T-helper 1 cell (primary cell): ENCODE results near the gene SMOC2.
"Not testable (repeated sequence)": the region's sequence is repeated elsewhere in the genome, so short reads cannot be mapped to it uniquely, and the experiment has no call there.

Experiments used
- DNase-seq, 5 donors: peaks; one replicate each; pipeline ENCODE4 v3.0.0-alpha.2; 2012 to 2020

Gene SMOC2

DNA sequence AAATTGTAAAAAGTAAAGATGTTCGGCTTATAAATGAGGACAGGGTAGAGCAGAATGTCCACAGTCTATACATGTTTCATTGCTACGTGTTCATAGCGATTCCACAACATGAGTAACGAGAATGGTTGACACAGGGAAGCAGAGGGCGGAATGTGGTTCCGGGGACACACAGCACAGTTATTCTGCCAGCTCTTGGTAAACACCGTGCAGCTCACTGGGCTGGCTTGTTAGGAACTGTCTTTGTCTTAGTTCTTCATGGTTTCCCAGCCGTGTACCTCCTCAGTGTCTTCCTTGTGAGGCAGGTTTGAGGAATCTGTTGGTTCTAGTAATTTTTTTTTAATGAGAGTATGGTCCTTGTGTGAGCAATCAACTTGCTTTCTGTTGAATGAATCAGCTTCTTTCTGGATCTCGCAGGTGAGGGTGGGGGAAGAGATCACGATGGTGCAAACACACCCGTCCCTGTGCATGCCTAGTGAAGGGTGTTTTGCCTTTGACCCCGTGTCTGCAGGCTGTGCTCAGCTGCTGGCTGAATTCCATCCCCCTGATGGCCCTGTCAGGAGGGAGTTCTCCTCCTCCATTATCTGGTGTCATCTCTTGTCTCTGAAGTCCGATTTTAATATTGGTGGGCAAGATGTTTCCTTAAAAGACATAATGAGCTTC lies 168.2 kb downstream of the SMOC2 start:
- DNase-seq: no peak

DNA sequence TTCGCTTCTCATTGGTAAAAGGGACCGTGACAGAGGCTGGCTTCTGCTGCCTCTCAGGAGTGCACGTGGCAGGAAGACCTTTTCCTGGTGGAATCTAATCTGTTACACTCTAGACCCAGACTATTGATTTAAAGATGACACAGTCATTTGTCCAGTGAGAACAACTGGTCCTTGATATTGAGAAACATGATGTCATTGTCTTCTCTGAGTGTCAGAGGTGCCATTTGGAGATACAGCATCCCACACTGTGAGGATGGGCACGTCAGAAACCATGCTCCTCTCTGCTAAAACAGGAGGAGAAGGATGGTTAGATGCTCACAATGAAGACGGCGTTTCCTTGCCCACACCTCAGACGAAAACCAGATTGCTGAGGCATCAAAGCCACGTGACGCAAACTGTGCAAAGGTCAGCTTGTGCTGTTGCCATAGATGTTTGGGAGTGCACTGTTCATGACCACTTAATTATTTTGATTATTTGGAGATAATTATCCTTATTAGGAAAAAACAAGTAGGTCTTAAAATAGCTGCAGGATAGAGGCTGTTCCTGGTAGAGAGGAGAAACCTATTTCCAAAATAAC lies 169.0 kb downstream of the SMOC2 start:
- no peak for DNase-seq

DNA sequence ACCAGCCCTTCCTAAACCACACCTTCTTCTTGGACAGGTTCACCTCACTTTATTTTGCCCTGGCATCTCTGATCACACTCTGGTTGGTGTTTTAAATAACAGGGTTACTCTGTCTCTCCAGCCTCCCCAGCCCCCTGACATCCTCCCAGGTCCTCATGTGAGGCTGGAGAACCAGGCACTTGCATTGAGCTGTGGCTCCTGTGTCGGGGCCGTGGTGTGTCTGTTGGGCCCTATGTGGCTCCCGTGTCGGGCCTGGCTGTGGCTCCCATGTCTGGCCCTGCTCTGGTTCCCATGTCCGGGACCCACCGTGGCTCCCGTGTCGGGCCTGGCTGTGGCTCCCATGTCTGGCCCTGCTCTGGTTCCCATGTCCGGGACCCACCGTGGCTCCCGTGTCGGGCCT lies 170.0 kb downstream of the SMOC2 start:
- not testable (repeated sequence) for DNase-seq

DNA sequence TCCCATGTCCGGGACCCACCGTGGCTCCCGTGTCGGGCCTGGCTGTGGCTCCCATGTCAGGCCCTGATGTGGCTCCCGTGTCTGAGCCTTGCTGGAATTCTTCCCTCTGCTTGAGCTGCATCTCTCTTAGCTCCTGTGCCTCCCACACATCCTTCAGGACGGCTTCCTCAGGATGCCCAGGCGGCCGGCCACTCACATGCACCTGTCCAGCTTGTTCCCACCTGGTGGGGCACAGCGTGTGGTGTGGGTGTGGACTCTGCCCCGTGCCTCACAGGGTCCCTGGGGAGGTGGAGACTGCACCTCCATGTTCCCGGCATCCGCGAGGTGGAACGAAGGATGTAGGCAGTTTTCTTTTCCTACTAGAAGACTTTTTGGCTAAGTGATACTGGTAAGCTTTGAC lies 170.7 kb downstream of the SMOC2 start:
- DNase-seq: no peak

DNA sequence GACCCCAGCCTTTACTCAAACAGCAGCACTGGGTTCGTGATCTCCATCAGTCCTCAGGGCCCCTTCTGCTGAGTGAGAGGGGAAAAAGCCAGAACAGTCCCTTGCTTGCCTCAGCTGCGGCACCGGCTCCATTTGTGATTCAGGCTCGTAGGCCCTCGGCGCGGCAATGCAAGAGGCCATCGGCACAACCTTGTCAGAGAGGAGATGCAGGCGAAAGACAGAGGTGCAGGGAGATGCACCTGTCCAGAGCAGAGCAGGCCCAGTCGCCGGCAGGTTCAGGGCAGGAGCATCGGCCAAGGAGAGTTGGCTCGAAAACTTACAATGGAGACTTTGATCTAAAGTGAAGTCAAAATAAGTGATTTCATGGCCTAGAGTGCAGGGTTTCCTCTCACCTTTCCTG lies 171.6 kb downstream of the SMOC2 start:
- DNase-seq: no peak

DNA sequence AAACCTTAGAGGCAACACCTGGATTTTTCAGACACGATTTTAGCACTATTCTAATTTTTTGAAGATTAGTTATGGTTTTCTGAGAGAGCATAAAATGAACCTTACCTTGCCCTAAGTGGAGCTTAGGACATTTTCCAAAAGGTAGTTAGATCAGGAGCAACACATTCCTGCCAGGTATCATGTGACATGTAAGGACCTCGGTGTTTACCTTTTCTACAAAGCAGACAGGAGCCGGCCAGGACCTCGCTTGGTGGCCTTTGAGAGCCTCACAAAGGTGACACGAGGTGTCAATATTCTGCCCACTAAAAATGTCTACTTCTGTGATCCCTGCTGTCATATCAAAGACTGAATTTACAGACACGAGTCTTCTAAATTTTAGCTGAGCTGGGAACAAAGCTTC lies 174.9 kb downstream of the SMOC2 start:
- DNase-seq: no peak

DNA sequence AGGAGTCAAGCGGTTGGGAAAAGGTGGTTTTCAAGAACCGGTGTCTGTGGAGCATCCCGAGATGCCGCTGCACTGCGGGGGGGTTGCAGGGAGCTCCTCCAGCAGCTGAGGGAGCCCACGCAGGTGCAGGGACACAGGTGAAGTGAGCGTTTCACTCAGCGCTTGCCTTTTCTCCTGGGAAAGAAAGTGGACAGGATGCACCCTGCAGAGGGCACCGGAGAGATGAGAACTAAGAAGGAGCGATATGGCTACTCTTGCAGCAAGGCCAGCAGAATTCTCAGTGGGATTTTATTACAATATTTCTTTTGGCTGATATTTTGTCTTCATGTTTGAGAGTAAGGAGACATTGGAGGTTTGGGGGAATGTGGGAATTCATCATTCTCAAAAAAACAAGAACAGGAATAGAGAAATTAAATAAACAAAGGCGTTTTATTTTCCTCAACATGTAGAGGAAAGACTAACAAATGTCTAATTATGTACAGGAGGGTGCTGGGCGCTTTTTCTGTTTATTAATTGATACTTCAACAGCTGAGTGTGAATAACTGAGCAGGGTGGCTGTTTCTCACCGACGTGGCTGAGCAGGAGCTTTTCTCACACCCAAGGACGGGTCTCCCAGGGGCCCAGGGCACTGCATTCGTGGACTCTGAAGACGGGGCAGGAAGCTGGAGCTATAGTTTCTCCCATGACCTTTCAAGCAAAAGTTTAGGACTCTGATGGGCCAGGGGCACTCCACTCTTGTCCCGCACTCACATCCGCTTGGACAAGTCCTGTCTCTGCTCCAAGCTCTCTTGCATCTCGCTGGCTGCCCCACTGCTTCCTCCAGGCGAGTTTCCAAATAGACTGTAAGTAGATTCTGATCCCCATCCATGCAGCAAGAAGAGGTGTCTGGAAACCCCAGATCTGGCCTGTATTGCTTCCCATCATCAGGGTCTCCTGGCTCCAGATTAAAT lies 176.1 kb downstream of the SMOC2 start:
- DNase-seq: no peak

DNA sequence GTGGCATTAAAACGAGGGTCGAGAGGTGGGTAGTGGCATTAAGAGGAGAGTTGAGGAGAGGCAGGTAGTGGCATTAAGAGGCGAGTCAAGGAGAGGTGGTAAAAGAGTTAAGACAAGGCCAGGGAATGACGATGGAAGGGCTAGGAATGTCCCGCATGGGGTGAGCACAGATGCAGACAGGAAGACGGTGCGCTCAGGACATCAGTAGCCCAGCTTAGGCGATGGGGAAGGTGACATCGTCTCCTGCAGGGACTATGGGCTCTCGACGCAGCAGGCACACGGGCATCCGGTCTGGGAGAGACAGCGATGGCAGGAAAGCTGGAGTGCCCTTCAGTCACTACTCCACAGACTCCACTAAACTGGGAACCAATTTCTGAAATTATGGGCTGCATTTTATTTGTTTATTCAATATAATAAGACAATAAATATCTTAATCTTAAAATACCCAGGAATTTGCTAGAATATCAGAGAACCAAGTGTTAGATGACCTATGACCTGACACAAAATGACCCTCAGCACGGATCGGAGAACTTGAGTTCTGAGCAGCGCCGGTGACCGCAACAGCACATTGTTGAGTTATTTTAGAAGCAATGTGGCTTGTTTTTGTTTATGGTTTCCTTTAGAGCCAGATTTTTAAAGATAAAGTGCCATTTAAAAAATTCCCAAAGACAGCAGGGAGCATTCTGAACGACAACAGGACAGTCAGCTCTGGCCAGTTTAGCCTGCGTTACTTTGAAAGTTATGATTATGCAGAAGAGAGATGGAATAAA lies 177.7 kb downstream of the SMOC2 start:
- DNase-seq: no peak

DNA sequence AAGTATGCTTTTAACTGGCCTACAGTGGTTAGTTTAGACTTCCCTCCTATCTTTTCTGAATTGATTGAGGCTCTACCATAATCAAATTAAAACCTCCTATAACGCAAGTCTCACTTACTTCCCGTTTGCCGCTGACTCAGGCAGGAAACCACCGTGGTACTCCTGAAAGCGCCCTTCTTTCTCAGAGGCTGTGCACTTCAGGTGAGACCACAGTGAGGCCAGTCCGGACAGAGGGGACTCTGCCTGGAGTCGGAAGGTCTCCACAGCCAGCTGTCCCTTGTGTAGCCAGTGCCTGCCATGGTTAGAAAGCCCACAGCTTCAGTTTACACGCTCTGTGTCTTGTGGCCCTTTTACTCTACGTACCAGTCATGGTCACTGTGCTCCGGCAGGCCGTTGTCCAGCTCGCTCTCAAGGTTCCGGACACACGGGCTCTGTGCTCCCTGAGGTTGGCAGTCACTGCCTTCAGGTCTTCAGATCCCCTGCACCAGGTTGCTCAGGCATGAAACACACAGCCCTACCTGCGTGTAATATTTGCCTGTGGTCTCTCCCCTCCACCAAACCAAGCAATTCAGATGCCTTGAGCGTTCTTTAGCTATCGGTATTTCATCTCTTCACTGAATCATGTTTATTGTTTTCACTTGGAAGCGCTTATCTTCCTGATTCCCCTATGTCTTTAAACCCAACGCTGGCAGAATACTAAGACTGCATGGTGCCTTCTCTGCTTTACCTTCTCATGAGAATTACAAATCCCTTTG lies 178.8 kb downstream of the SMOC2 start:
- peak in 1 of 5 donors; percentile 14 for DNase-seq

DNA sequence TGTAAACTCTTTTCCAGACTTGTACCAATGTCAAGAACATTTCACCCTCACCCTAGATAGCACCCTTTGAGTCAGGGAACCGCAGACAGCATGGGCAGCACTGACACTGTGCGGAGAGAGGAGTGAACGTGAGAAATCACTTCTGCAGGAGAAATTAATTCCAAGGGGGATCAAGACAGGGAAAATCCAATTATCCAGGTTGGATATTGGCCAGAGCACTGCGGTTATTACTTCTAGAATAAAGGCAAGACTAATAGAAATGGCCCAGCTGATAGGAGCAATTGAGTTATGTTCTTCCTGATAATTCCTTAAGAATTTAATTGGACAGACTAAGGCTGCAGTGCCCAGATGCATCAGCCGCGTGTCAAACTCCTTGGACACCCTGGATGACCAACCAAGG lies 179.6 kb downstream of the SMOC2 start:
- no peak for DNase-seq

DNA sequence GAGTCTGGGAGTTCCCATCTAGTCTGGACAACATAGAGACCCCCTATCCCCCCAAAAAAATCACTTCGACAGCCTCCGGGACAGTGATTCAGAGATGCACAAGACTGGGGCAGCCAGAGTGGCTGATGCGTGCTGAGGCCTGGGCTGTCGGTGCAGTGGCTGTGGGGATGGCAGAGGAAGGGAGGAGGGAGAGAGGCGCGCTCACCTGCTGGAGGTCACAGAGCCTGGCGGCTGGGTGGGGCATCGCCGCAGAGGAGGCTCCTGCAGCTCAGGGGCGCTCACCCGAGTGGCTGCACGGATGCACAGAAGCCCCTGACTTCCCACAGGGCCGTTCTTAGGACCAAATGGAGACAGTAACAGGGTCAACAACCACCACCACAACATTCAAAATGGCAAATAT lies 182.8 kb downstream of the SMOC2 start:
- DNase-seq: no peak

DNA sequence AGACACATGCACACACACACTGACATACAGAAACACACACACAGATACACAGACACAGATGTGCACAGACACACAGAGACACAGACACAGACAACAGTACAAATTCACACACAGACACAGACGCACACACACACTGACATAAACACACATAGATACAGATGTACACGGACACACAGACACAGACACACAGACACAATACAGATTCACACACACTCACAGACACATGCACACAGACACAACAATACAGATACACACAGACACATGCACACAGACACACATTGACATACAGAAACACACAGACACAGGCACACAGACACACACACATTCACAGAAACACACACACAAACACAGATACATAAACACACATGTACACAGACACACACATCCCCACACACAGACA lies 183.6 kb downstream of the SMOC2 start:
- DNase-seq: no peak

DNA sequence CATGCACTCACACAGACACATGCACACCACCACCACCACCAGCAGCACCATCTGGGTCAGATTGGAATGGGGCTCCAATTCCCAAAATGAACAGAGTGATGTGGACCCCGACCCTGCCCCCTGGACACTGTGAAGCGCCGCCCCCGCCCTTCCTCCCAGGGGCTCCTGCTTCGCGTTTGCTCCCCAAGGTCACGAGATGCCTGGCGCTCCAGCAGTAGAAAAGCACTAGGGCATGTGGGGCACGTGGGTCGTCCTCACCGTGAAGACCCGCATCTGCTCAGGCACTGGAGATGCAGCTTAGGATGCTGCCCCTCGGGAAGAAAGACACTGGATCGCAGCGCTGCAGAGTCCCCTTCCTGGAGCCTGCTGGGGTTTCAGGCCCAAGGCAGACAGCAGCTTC lies 184.0 kb downstream of the SMOC2 start:
- no peak for DNase-seq

DNA sequence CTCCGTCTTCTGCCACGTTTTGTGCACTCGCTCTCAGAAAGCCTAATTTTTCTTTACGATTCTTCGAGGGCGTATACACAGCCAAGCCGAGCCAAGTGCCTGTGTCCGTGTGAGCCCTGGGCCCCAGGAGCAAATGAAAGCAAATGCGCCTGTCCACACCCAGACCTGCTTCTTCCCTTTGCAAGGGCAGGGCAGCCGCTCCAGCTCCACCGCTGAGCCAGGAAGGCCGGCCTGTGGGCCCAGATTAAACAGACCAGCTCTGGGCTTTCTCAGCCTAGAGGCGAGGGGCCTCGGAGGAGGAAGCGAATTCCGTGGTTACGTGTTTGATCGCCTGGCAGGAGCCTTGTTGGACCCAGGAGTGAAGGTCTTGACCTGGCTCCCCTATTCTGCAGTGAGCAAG lies 184.6 kb downstream of the SMOC2 start:
- DNase-seq: no peak

DNA sequence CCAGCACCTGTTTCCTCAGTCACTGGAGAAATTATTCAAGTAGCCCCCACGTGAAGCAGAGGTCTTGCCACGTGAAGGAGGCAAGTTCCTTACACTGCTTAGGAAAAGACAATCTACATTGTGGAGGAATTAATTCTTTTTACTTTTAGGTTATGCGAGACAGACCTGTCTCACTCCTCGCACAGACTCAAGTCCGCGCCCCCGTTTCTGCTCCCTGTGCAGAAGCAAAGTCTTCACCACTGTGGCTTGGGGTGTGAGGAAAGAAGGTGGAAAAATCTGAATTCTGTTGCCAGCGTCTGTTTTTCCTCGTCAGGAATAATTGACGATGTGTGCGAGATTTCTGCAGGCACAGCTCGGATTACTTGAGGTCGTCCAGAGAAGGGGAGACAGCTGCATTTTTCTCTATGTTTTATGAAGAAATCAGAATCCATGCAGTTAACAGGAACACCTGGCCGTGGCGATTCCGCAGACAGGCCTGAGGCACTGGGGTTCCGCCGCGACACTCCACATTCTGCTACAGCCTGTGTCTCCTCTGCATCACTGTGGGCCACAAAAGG lies 185.1 kb downstream of the SMOC2 start:
- no peak for DNase-seq

DNA sequence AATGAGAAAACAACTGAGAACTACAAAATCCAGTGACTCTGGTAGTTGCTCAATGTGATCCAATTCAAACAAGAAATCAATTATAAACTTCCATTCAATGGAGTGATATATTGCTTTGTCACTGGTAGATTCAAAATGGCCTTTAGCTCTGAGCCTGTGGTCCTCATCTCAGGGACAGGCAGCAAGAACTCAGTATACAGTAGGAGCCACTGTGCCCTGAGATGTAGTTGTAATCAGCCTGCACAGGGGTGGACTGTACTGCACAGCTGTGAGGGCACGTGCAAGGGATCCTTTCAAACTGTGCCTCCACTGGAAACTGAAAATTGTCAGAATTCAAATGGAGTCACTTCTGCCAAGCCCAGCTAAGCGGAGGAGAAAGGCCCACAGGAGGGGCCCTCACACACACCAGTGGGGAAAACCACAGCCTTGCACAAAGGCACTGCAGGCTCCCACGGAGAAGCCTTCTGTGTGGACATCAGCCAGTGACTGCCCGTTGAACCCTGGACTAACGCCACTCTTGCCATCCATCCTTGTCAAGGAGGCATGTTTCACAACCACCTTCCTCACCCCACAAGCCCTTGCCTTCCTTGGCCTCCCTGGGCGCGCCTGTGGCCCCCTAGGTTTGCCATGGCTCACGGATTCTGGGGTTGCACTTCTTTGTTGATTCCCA lies 186.7 kb downstream of the SMOC2 start:
- DNase-seq: no peak

DNA sequence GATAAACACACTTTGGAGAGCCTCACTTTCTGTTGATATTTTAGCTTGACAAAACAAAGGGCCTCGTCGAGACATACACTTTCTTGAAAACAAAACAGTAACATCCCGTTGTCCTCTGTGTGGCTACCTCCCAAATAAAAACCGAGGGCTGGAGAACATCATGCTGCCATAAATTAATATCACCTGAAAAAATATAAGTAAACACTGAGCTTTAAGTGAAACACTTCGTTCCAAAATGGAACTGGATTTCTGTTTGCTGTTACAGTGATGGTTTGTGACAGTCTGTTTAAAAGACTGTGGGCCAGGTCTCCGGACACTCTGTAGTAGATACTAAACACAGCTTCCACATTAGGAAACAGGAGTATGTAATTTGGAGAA lies 187.2 kb downstream of the SMOC2 start:
- DNase-seq: no peak

DNA sequence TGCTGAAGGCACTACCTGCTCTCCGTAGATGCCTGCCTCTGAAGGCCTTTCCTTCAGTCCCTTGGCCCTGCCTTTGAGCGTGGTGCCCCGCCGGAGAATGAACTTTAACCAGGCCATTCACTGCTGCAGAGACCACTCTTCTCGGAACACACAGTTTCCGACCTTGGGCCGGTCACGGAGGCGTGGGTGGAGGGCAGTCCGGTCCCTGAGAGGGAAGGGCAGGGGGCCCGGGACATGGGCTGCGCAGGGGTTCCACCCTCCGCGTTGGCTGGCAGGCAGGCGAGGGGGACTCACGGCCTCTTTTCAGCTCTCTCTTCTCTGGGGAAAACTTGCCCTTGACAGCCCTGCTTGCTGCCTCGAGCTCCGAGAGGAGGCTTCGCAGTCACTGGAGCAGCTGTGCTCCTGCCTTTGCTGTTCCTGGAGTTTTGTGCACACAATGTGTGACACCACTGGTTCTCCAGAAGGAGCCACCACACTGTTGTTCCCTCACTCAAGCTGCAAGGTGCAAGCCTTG lies 187.8 kb downstream of the SMOC2 start:
- no peak for DNase-seq

DNA sequence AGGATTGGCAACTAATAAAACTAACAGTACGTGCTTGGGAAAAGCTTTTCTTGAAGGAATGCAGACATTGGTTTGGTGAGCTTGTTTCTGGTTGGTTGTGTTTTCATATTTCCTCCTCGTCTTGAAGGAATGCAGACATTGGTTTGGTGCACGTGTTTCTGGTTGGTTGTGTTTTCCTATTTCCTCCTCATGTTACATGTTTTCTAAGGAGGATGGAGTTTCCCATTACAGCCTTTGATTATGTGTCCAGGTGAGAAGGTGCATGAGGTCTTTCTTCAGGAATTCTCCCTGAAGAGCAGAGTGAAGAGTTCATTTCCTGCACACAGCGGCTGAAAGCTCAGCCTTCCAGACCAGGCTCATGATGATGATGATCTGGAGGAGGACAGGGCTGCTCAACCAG lies 190.6 kb downstream of the SMOC2 start:
- no peak for DNase-seq

DNA sequence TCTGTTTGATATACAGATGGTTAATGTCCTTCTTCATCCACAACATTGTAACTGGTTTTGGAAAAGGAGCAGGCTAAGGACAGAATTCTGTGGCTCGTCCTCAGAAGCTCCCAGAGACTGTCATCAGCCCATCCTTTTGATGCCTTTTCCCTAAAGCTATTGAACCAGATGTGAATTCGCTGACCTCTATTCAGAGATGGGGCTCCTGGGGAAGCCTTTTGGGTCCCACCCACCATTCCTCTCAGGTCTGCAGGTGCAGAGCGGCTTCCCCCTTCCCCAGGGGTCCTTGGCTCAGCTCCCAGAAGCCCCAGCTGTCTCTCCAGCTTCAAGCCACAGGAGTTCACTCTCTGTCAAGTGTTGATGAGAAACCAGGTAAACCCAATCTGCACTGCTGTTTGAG lies 191.7 kb downstream of the SMOC2 start:
- no peak for DNase-seq
